H9 (cell line): ENCODE results near the gene FZD10. TPM values are rescaled to one million over a fixed set of nuclear protein-coding genes. Genes with fewer than 3 reads are reported as not detected.

Source experiments
- DNase-seq: peaks from one replicate; pipeline ENCODE4 v3.0.0-alpha.2; 2017
- H2AFZ ChIP-seq: one replicate; pipeline ENCODE4 v1.6.1; 2013; ENCODE audit warnings: mild to moderate bottlenecking, low read length, control low read depth, moderate library complexity
- H2AK5ac ChIP-seq: 2 replicates; pipeline ENCODE4 v1.6.1; 2013; ENCODE audit warnings: low read length, control low read depth, mixed read lengths; ENCODE audit not compliant: insufficient read length
- H2BK120ac ChIP-seq: one replicate; pipeline ENCODE4 v1.6.1; 2013; ENCODE audit warnings: low read depth, mild to moderate bottlenecking, low read length, control low read depth, inconsistent platforms; ENCODE audit not compliant: poor library complexity, severe bottlenecking
- H2BK12ac ChIP-seq: 2 replicates; pipeline ENCODE4 v1.6.1; 2013; ENCODE audit warnings: low read length, control low read depth, mixed read lengths, low read depth; ENCODE audit not compliant: insufficient read length
- H2BK15ac ChIP-seq: 2 replicates; pipeline ENCODE4 v1.6.1; 2013; ENCODE audit warnings: low read depth, low read length, control low read depth
- H2BK20ac ChIP-seq: one replicate; pipeline ENCODE4 v1.6.1; 2013; ENCODE audit warnings: low read depth, mild to moderate bottlenecking, low read length, control low read depth, inconsistent platforms; ENCODE audit not compliant: poor library complexity, severe bottlenecking
- H2BK5ac ChIP-seq: 2 replicates; pipeline ENCODE4 v1.6.1; 2013; ENCODE audit warnings: low read length, control low read depth, mixed read lengths; ENCODE audit not compliant: insufficient read length
- H3K14ac ChIP-seq: 2 replicates; pipeline ENCODE4 v1.6.1; 2013; ENCODE audit warnings: low read length, control low read depth; ENCODE audit not compliant: insufficient read depth
- H3K18ac ChIP-seq: 2 replicates; pipeline ENCODE4 v1.6.1; 2013; ENCODE audit warnings: low read depth, mild to moderate bottlenecking, mixed read lengths, low read length, control low read depth; ENCODE audit not compliant: insufficient read length
- H3K23ac ChIP-seq: 2 replicates; pipeline ENCODE4 v1.6.1; 2013; ENCODE audit warnings: low read length, control low read depth, mixed read lengths, low read depth; ENCODE audit not compliant: insufficient read length
- H3K23me2 ChIP-seq: 2 replicates; pipeline ENCODE4 v1.6.1; 2013; ENCODE audit warnings: low read depth, mild to moderate bottlenecking, mixed read lengths, low read length, control low read depth; ENCODE audit not compliant: insufficient read length, poor library complexity, severe bottlenecking
- H3K27ac ChIP-seq: 2 replicates; pipeline ENCODE4 v1.5.1; 2013; ENCODE audit warnings: low read length, control low read depth, mixed read lengths, low read depth; ENCODE audit not compliant: insufficient read length
- H3K27me3 ChIP-seq: 2 replicates; pipeline ENCODE4 v1.6.1; 2013; ENCODE audit warnings: low read length, control low read depth, inconsistent platforms; ENCODE audit not compliant: insufficient read depth
- H3K4ac ChIP-seq: 2 replicates; pipeline ENCODE4 v1.6.1; 2013; ENCODE audit warnings: low read depth, mild to moderate bottlenecking, control low read depth, inconsistent platforms, low read length, moderate library complexity
- H3K4me1 ChIP-seq: 2 replicates; pipeline ENCODE4 v1.6.1; 2013; ENCODE audit warnings: low read length, control low read depth, inconsistent platforms; ENCODE audit not compliant: insufficient read depth
- H3K4me2 ChIP-seq: 2 replicates; pipeline ENCODE4 v1.6.1; 2013; ENCODE audit warnings: low read length, control low read depth, mixed read lengths; ENCODE audit not compliant: insufficient read length, insufficient read depth
- H3K56ac ChIP-seq: 2 replicates; pipeline ENCODE4 v1.6.1; 2013; ENCODE audit warnings: low read depth, mild to moderate bottlenecking, mixed read lengths, low read length, control low read depth; ENCODE audit not compliant: insufficient read length
- H3K79me1 ChIP-seq: 2 replicates; pipeline ENCODE4 v1.6.1; 2013; ENCODE audit warnings: low read depth, mild to moderate bottlenecking, moderate library complexity, low read length, control low read depth, inconsistent platforms; ENCODE audit not compliant: insufficient read depth, poor library complexity, severe bottlenecking
- H3K79me2 ChIP-seq: 2 replicates; pipeline ENCODE4 v1.6.1; 2013; ENCODE audit warnings: low read length, control low read depth, inconsistent platforms; ENCODE audit not compliant: insufficient read depth
- H3K9ac ChIP-seq: 2 replicates; pipeline ENCODE4 v1.6.1; 2013; ENCODE audit warnings: low read length, control low read depth, mixed read lengths; ENCODE audit not compliant: insufficient read length; ENCODE audit errors: extremely low read depth
- H3K9me3 ChIP-seq: one replicate; pipeline ENCODE4 v1.6.1; 2013; ENCODE audit warnings: low read depth, low read length, inconsistent platforms; ENCODE audit not compliant: control insufficient read depth
- H3T11ph ChIP-seq: one replicate; pipeline ENCODE4 v1.6.1; 2013; ENCODE audit warnings: mild to moderate bottlenecking, low read length, control low read depth, inconsistent platforms
- H4K20me1 ChIP-seq: one replicate; pipeline ENCODE4 v1.6.1; 2013; ENCODE audit not compliant: control insufficient read depth, insufficient read length, insufficient read depth
- H4K5ac ChIP-seq: 2 replicates; pipeline ENCODE4 v1.6.1; 2013; ENCODE audit warnings: low read depth, mild to moderate bottlenecking, mixed read lengths, low read length, control low read depth; ENCODE audit not compliant: insufficient read length
- H4K8ac ChIP-seq: replicated peaks from 2 replicates; pipeline ENCODE4 v1.6.1; 2013; ENCODE audit warnings: low read length, control low read depth, mixed read lengths, low read depth; ENCODE audit not compliant: insufficient read length
- H4K91ac ChIP-seq: 2 replicates; pipeline ENCODE4 v1.6.1; 2013; ENCODE audit warnings: low read depth, mild to moderate bottlenecking, moderate library complexity, mixed read lengths, low read length, control low read depth; ENCODE audit not compliant: insufficient read length
- H3K27ac Mint-ChIP-seq, 3 experiments: 2 replicates in 2 of 3; 3 replicates in 1 of 3; pipeline ENCODE4 v1.8.0; 2020 to 2021; ENCODE audit warnings: mixed read lengths in 3 of 3, mild to moderate bottlenecking in 1 of 3, moderate library complexity in 1 of 3
- H3K27me3 Mint-ChIP-seq: 2 replicates; pipeline ENCODE4 v1.8.0; 2021; ENCODE audit warnings: low read depth, mild to moderate bottlenecking, moderate library complexity, mixed read lengths
- H3K36me3 Mint-ChIP-seq, 3 experiments: 2 replicates in 2 of 3; 3 replicates in 1 of 3; pipeline ENCODE4 v1.8.0; 2020 to 2021; ENCODE audit warnings: low read depth in 3 of 3, mixed read lengths in 3 of 3; ENCODE audit not compliant: insufficient read depth in 1 of 3
- H3K4me1 Mint-ChIP-seq, 2 experiments: 2 replicates each; pipeline ENCODE4 v1.8.0; 2020; ENCODE audit warnings: mixed read lengths in 2 of 2
- H3K4me3 Mint-ChIP-seq, 2 experiments: 2 replicates in 1 of 2; 3 replicates in 1 of 2; pipeline ENCODE4 v1.8.0; 2020 to 2021; ENCODE audit warnings: mild to moderate bottlenecking in 2 of 2, mixed read lengths in 2 of 2, moderate library complexity in 1 of 2
- H3K9me3 Mint-ChIP-seq, 2 experiments: 2 replicates in 1 of 2; 3 replicates in 1 of 2; pipeline ENCODE4 v1.8.0; 2020; ENCODE audit warnings: mild to moderate bottlenecking in 2 of 2, mixed read lengths in 2 of 2, moderate library complexity in 1 of 2
- CTCF ChIP-seq: fragments of 200-600 bp; sonication (generic); conservative IDR thresholded peaks from 3 replicates; pipeline ENCODE4 v1.8.0; 2021; ENCODE audit warnings: antibody characterized with exemption, mild to moderate bottlenecking
- WGBS: extraction: QIAGEN DNeasy Blood & Tissue Kit; methylation state at CpG from one replicate; pipeline ENCODE4 v1.1.7; 2013; ENCODE audit warnings: missing lambda C conversion rate, low lambda C conversion rate, mixed read lengths; ENCODE audit not compliant: insufficient read length; ENCODE audit errors: extremely low coverage; 5-methylcytosine and 5-hydroxymethylcytosine counted together
- total RNA-seq: library from RNA; stranded (reverse); gene quantifications from 2 replicates; pipeline ENCODE4 v1.2.1, GENCODE V29; 2021

FZD10 gene
- total RNA-seq, 1 experiment from 2014 or later = 1.0 TPM

- H4K20me1 ChIP-seq = peaks cover 4% of the 10 kb centered on the region
Observed at GRCh38 chr12:130158754-130159059, 3.6 kb upstream of the FZD10 start.

More at GRCh38 chr12:130158754-130159059, 3.6 kb upstream of the FZD10 start:
- H2AK5ac ChIP-seq = no peak overlapping the region
- no peaks in the 10 kb centered on the region for H3K79me1 ChIP-seq
- no CpG with 5 or more reads among the region's 7 CpGs for WGBS
- Mint-ChIP-seq H3K36me3 (no peaks in the 10 kb centered on the region; a peak in 2 of 7 replicates), H3K4me3 (no peak overlapping the region), H3K27me3 (peaks cover 47% of the 10 kb centered on the region), H3K27ac (no peak overlapping the region), H3K9me3 (no peaks in the 10 kb centered on the region; a peak in 1 of 5 replicates), H3K4me1 (peaks cover 10 to 16% of the 10 kb centered on the region in 2 experiments)
- peaks cover 19% of the 10 kb centered on the region for H3K23me2 ChIP-seq
- no peak overlapping the region for H3K4ac ChIP-seq
- H4K8ac ChIP-seq = no peak overlapping the region
- H3K14ac ChIP-seq = no peak overlapping the region
- no peak overlapping the region for H2BK120ac ChIP-seq
- no peak overlapping the region for H4K91ac ChIP-seq
- no peak overlapping the region for H2BK12ac ChIP-seq
- H2AFZ ChIP-seq = no peak overlapping the region
- H2BK15ac ChIP-seq = no peak overlapping the region
- no peak overlapping the region for H2BK20ac ChIP-seq
- no peak overlapping the region for H3K9ac ChIP-seq
- H4K5ac ChIP-seq = no peak overlapping the region
- no peak overlapping the region for H3K23ac ChIP-seq
- no peak for DNase-seq
- H3K27me3 ChIP-seq = peaks cover 65% of the 10 kb centered on the region
- no peak overlapping the region for H3T11ph ChIP-seq
- H3K18ac ChIP-seq = no peak overlapping the region
- H3K79me2 ChIP-seq = no peaks in the 10 kb centered on the region
- no peak overlapping the region for H3K56ac ChIP-seq
- H3K4me1 ChIP-seq = peaks cover 6% of the 10 kb centered on the region
- no peak overlapping the region for H3K4me2 ChIP-seq
- no peak overlapping the region for H3K27ac ChIP-seq
- no peaks in the 10 kb centered on the region for H3K9me3 ChIP-seq
- no peak for TF ChIP-seq CTCF
- H2BK5ac ChIP-seq = no peak overlapping the region
